Hepatocyte (in vitro differentiated cells): Measurements from ENCODE around the gene EEF1G. TPM values are rescaled to one million over a fixed set of nuclear protein-coding genes. Genes with fewer than 3 reads are reported as not detected.

Source experiments
- DNase-seq: peaks from one replicate; pipeline ENCODE4 v3.0.0-alpha.2; 2016; ENCODE audit warnings: low spot score
- H2AFZ ChIP-seq: fragments of 200-600 bp; sonication (generic); 2 replicates; pipeline ENCODE4 v1.6.0; 2016; ENCODE audit warnings: antibody characterized with exemption, mild to moderate bottlenecking
- H3K27ac ChIP-seq: fragments of 200-600 bp; sonication (generic); 2 replicates; pipeline ENCODE4 v1.5.1; 2016; ENCODE audit warnings: mild to moderate bottlenecking
- H3K27me3 ChIP-seq: fragments of 200-600 bp; sonication (generic); 2 replicates; pipeline ENCODE4 v1.6.1; 2016
- H3K36me3 ChIP-seq: fragments of 200-600 bp; sonication (generic); replicated peaks from 2 replicates; pipeline ENCODE4 v1.5.1; 2016; ENCODE audit warnings: low read depth; ENCODE audit not compliant: insufficient read depth
- H3K4me1 ChIP-seq: fragments of 200-600 bp; sonication (generic); 2 replicates; pipeline ENCODE4 v1.5.1; 2016; ENCODE audit warnings: mild to moderate bottlenecking, moderate library complexity; ENCODE audit not compliant: insufficient read depth
- H3K4me2 ChIP-seq: fragments of 200-600 bp; sonication (generic); 2 replicates; pipeline ENCODE4 v1.6.0; 2016
- H3K4me3 ChIP-seq: fragments of 200-600 bp; sonication (generic); 2 replicates; pipeline ENCODE4 v1.5.1; 2016; ENCODE audit warnings: mild to moderate bottlenecking
- H3K79me2 ChIP-seq: fragments of 200-600 bp; sonication (generic); 2 replicates; pipeline ENCODE4 v1.6.0; 2017; ENCODE audit warnings: mild to moderate bottlenecking
- H3K9me2 ChIP-seq: fragments of 200-600 bp; sonication (generic); replicated peaks from 2 replicates; pipeline ENCODE4 v1.6.0; 2017; ENCODE audit warnings: mild to moderate bottlenecking; ENCODE audit not compliant: insufficient read depth
- H3K9me3 ChIP-seq: fragments of 200-600 bp; sonication (generic); 2 replicates; pipeline ENCODE4 v1.5.1; 2016; ENCODE audit warnings: low read depth, mild to moderate bottlenecking
- H4K20me1 ChIP-seq: fragments of 200-600 bp; sonication (generic); 2 replicates; pipeline ENCODE4 v1.6.0; 2016; ENCODE audit warnings: mild to moderate bottlenecking; ENCODE audit not compliant: insufficient read depth, poor library complexity, severe bottlenecking
- EZH2 ChIP-seq: fragments of 200-600 bp; sonication (generic); IDR thresholded peaks from 2 replicates; pipeline ENCODE4 v1.6.1; 2016; ENCODE audit warnings: antibody characterized with exemption, mild to moderate bottlenecking, borderline replicate concordance
- EZH2phosphoT487 ChIP-seq: fragments of 200-600 bp; sonication (generic); IDR thresholded peaks from one replicate; pipeline ENCODE4 v1.6.1; 2018; ENCODE audit warnings: antibody characterized with exemption, mild to moderate bottlenecking, low read depth, moderate library complexity; ENCODE audit not compliant: unreplicated experiment, severe bottlenecking
- WGBS: methylation state at CpG from one replicate; pipeline ENCODE4 v1.1.6; 2016; ENCODE audit warnings: low lambda C conversion rate; ENCODE audit errors: missing lambda C conversion rate; 5-methylcytosine and 5-hydroxymethylcytosine counted together
- polyA plus RNA-seq: library from polyadenylated mRNA; unstranded; fragments of >200 nt; fragmentation: Nextera tagmentation; extraction: Ambion mirVana; gene quantifications from 2 replicates; pipeline ENCODE4 v1.2.1, GENCODE V29; 2016
- total RNA-seq: library from RNA; depleted of rRNA; stranded (reverse); fragments of >200 nt; gene quantifications from 2 replicates; pipeline ENCODE4 v1.2.3, GENCODE V29; 2014
- TF ChIP-seq, protein P1 (sequence below): fragments of 200-600 bp; sonication (generic); IDR thresholded peaks from 2 replicates; pipeline ENCODE4 v1.5.1; 2016; ENCODE audit warnings: antibody characterized with exemption, mild to moderate bottlenecking; ENCODE audit not compliant: poor library complexity

The EEF1G gene
- total and polyA plus RNA-seq, 2 experiments from 2014 or later, result 526 to 1,634 TPM

GRCh38 chr11:62577046-62577714 lies 3.5 kb upstream of the EEF1G start:
- TF ChIP-seq EZH2phosphoT487 (no peak), EZH2 (no peak)
- TF ChIP-seq, protein P1, sequence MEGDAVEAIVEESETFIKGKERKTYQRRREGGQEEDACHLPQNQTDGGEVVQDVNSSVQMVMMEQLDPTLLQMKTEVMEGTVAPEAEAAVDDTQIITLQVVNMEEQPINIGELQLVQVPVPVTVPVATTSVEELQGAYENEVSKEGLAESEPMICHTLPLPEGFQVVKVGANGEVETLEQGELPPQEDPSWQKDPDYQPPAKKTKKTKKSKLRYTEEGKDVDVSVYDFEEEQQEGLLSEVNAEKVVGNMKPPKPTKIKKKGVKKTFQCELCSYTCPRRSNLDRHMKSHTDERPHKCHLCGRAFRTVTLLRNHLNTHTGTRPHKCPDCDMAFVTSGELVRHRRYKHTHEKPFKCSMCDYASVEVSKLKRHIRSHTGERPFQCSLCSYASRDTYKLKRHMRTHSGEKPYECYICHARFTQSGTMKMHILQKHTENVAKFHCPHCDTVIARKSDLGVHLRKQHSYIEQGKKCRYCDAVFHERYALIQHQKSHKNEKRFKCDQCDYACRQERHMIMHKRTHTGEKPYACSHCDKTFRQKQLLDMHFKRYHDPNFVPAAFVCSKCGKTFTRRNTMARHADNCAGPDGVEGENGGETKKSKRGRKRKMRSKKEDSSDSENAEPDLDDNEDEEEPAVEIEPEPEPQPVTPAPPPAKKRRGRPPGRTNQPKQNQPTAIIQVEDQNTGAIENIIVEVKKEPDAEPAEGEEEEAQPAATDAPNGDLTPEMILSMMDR, result no peak
- Histone ChIP-seq H3K4me2 (peak overlapping the region; percentile 10), H3K4me1 (peaks cover 24% of the 10 kb centered on the region), H3K27me3 (no peaks in the 10 kb centered on the region), H3K36me3 (no peaks in the 10 kb centered on the region), H3K27ac (peak overlapping the region; percentile 67), H3K9me3 (no peaks in the 10 kb centered on the region), H3K79me2 (peaks cover 31% of the 10 kb centered on the region), H3K4me3 (no peak overlapping the region), H3K9me2 (no peaks in the 10 kb centered on the region), H4K20me1 (peaks cover 7% of the 10 kb centered on the region), H2AFZ (no peak overlapping the region)
- DNase-seq, result no peak
- WGBS, result 78% methylated on average over 12 of the region's 12 CpGs

DNA sequence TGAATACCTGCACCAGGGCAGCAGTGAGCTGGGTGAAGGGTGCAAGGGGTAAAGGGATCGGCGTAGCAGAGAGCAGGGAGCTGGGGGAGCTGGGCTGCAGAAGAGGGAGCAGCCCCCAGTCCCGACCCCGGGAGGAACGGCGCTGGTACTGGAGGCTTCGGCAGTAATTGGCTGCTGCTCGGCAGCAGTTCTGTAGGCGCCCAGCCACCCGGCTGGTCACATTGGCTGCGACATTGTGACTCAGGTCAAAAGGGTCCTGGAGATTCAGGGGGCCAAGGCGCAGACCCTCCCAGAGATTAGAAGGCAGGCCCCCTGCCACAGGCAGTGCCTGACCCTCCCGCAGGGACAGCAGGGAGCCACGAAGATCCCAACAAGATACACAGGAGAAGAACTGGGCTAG lies 2.1 kb upstream of the EEF1G start:
- no peak overlapping the region for H3K4me3 ChIP-seq
- peaks cover 45% of the 10 kb centered on the region for H3K79me2 ChIP-seq
- DNase-seq, result no peak
- H3K9me2 ChIP-seq, result no peaks in the 10 kb centered on the region
- H4K20me1 ChIP-seq, result peaks cover 14% of the 10 kb centered on the region
- 91% methylated on average over 14 of the region's 14 CpGs for WGBS
- H3K9me3 ChIP-seq, result no peaks in the 10 kb centered on the region
- H3K4me2 ChIP-seq, result peak overlapping the region; percentile 85
- H2AFZ ChIP-seq, result no peak overlapping the region
- peak overlapping the region; percentile 89 for H3K27ac ChIP-seq
- peaks cover 31% of the 10 kb centered on the region for H3K4me1 ChIP-seq
- no peaks in the 10 kb centered on the region for H3K27me3 ChIP-seq
- H3K36me3 ChIP-seq, result no peaks in the 10 kb centered on the region
- TF ChIP-seq EZH2phosphoT487 (no peak), EZH2 (no peak)
- TF ChIP-seq, protein P1, result no peak

DNA sequence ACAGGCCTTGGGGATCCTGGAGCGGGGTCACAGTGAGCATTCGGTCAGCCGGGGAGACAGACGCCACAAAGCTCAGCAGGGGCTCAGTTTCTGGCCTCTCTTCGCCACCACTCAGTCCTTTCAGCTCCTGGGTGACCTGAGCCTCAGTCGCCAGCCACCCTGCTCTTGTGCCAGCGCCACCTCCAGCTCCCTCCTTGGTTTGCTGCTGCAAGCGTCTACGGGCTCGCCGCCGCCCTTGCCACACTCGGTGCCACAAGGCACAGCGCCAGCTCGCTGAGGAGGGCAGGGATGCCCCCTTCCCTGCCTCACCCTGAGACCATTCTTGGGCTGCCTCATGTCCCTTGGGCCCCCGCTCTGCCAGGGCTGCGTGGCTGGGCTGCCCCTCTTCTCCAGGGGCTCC lies 1.5 kb upstream of the EEF1G start:
- peak overlapping the region; percentile 85 for H3K4me2 ChIP-seq
- peaks cover 17% of the 10 kb centered on the region for H4K20me1 ChIP-seq
- DNase-seq, result no peak
- TF ChIP-seq EZH2phosphoT487, result no peak
- TF ChIP-seq EZH2, result no peak
- TF ChIP-seq, protein P1, result no peak
- H3K79me2 ChIP-seq, result peaks cover 52% of the 10 kb centered on the region
- no peaks in the 10 kb centered on the region for H3K9me2 ChIP-seq
- H3K4me1 ChIP-seq, result peaks cover 31% of the 10 kb centered on the region
- no peaks in the 10 kb centered on the region for H3K27me3 ChIP-seq
- peak overlapping the region; percentile 42 for H2AFZ ChIP-seq
- H3K9me3 ChIP-seq, result no peaks in the 10 kb centered on the region
- H3K36me3 ChIP-seq, result no peaks in the 10 kb centered on the region
- peak overlapping the region; percentile 56 for H3K4me3 ChIP-seq
- H3K27ac ChIP-seq, result peak overlapping the region; percentile 89
- WGBS, result 73% methylated on average over 16 of the region's 17 CpGs
